Sigmoid colon (tissue), 7 donors: Measurements from ENCODE around the gene C9. TPM values are rescaled to one million over a fixed set of nuclear protein-coding genes. Genes with fewer than 3 reads are reported as not detected.

Source experiments
- DNase-seq: peaks from one replicate; pipeline ENCODE4 v3.0.0-alpha.2; 2019
- H3K27ac ChIP-seq, 4 donors: fragments of 200-600 bp; sonication (generic); one replicate each; pipeline ENCODE4 v1.5.1; 2016 to 2019; ENCODE audit warnings: mild to moderate bottlenecking in 1 of 4
- H3K27me3 ChIP-seq, 3 donors: fragments of 200-600 bp; sonication (generic); one replicate each; pipeline ENCODE4 v1.5.1; 2019; ENCODE audit warnings: mild to moderate bottlenecking in 1 of 3
- H3K36me3 ChIP-seq, 4 donors: fragments of 200-600 bp; sonication (generic); one replicate each; pipeline ENCODE4 v1.5.1; 2016 to 2019
- H3K4me1 ChIP-seq, 4 donors: fragments of 200-600 bp; sonication (generic); one replicate each; pipeline ENCODE4 v1.5.1; 2017 to 2019
- H3K4me3 ChIP-seq, 4 donors: fragments of 200-600 bp; sonication (generic); one replicate each; pipeline ENCODE4 v1.5.1; 2017 to 2019; ENCODE audit warnings: mild to moderate bottlenecking in 2 of 4, moderate library complexity in 1 of 4
- H3K9me3 ChIP-seq, 4 donors: fragments of 200-600 bp in 3 of 4; sonication (generic) in 3 of 4; one replicate each; pipeline versions ENCODE4 v1.5.1 to v1.6.1; 2013 to 2019
- CTCF ChIP-seq, 4 experiments: fragments of 450-650 bp in 3 of 4; fragments of 200-600 bp in 1 of 4; IDR thresholded peaks; one replicate each; pipeline ENCODE4 v1.5.1; 2016 to 2019; ENCODE audit warnings: antibody characterized with exemption in 4 of 4, mild to moderate bottlenecking in 3 of 4, moderate library complexity in 2 of 4
- EP300 ChIP-seq, 4 donors: sonication (generic); formaldehyde crosslinking; IDR thresholded peaks; one replicate each; pipeline ENCODE4 v1.6.1; 2017; ENCODE audit warnings: antibody characterized with exemption in 4 of 4
- POLR2A ChIP-seq, 2 donors: fragments of 450-650 bp; IDR thresholded peaks; one replicate each; pipeline ENCODE4 v1.6.1; 2016; ENCODE audit warnings: antibody characterized with exemption in 2 of 2, mild to moderate bottlenecking in 2 of 2, moderate library complexity in 2 of 2
- POLR2AphosphoS5 ChIP-seq, 4 donors: sonication (generic); formaldehyde crosslinking; IDR thresholded peaks; one replicate each; pipeline ENCODE4 v1.6.1; 2017; ENCODE audit warnings: antibody characterized with exemption in 4 of 4
- WGBS, 2 donors: extraction: QIAGEN DNeasy Blood & Tissue Kit; methylation state at CpG; one replicate each; pipeline ENCODE4 v1.1.7; 2013; 5-methylcytosine and 5-hydroxymethylcytosine counted together
- intact Hi-C: fragments of 100-400 bp; cut with DNase I; formaldehyde crosslinking; loops from one replicate; pipeline ENCODE4 v1.15.1; 2023
- polyA plus RNA-seq, 3 donors: library from polyadenylated mRNA; stranded (reverse); fragments of 200-250 nt; gene quantifications; one replicate each; pipeline ENCODE4 v1.2.3, GENCODE V29; 2013
- total RNA-seq, 4 donors: library from RNA; depleted of rRNA; stranded (reverse); fragments of >200 nt; gene quantifications; one replicate each; pipeline ENCODE4 v1.1.0, GENCODE V29; 2016
- donor health status: healthy with polysubstance abuse.
- donor health status: Bipolar disorder and iron deficiency.
- donor health status: healthy.

C9 gene
- total and polyA plus RNA-seq, 7 donors, result 0.06 TPM; not detected in 6

DNA sequence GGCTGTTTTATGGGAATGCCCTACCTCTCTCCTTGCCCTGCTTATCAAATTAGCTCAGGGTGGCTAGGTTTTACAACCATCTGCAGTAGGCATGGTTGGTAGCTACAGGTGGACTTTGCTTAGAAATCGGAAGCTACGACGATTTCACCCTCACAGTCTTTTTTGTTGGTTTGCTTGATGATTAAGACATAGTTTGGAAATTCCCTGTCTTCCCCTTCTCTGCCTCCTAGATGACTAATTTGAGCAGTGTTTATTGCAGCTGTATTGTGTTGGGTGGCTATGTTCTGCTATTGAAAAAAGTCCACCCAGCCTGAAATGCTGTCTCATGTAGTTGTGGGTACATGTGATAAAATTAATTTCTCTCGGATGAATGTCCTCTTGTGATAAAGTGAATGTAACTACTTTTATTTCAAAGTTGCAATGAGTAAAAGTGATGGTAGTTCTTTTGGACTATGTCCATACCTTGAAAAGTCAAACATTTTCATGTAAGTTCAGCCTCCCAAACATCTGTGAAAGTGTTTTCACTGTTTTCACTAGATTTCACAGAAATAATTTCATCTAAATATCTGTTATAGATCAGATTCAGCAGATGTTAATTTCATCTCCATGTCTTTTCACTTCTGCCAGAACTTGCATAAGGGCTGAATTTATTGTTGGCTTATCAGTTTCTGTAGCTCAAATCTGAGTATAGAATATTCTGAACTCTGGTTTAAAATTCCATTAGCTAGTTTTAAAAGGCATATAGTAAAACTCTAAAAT lies 107.6 kb downstream of the C9 start:
- peak overlapping the region in 1 of 4 donors; percentile 15 for H3K27ac ChIP-seq
- 2 to 28% methylated on average over 4 of the region's 4 CpGs for WGBS, 2 donors
- intact Hi-C loops, result no loop called here

DNA sequence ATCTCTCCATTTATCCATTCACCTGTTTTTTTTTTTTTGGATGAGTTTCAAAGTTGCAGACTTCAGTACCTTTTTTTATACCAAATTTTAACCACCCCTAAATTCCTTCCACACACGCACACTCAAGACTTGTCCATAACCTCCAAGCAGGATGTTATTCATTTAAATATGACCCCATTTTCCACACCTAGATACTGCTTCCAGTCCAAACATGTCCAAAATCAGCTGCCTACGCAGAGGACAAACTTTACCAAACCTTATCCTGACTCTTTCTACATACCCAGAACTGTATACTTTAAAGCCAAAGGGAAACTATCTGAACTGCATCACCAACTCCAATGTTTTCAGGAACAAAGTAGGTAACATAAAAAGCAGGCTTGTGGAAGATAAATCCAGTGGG lies 108.9 kb downstream of the C9 start:
- Histone ChIP-seq H3K27ac (no peak overlapping the region), H3K27me3 (no peaks in the 10 kb centered on the region), H3K9me3 (no peaks in the 10 kb centered on the region), H3K36me3 (no peaks in the 10 kb centered on the region), H3K4me3 (no peak overlapping the region), H3K4me1 (no peaks in the 10 kb centered on the region)
- TF ChIP-seq CTCF (IDR thresholded peaks at IDR 0.05) (no peak), POLR2A (IDR thresholded peaks at IDR 0.05) (no peak), POLR2AphosphoS5 (IDR thresholded peaks at IDR 0.05) (no peak), EP300 (IDR thresholded peaks at IDR 0.05) (no peak)
- DNase-seq, result no peak
- intact Hi-C loops, result no loop called here
- 96 to 97% methylated on average over 2 of the region's 2 CpGs for WGBS, 2 donors

More for the DNA sequence above, 107.6 kb downstream of the C9 start:
- Histone ChIP-seq H3K4me3 (no peak overlapping the region), H3K27me3 (no peaks in the 10 kb centered on the region), H3K4me1 (no peaks in the 10 kb centered on the region), H3K36me3 (no peaks in the 10 kb centered on the region), H3K9me3 (no peaks in the 10 kb centered on the region)
- TF ChIP-seq POLR2AphosphoS5 (IDR thresholded peaks at IDR 0.05), result no peak
- TF ChIP-seq CTCF (IDR thresholded peaks at IDR 0.05), result no peak
- TF ChIP-seq EP300 (IDR thresholded peaks at IDR 0.05), result no peak
- no peak for TF ChIP-seq POLR2A (IDR thresholded peaks at IDR 0.05)
- DNase-seq, result no peak

- Histone ChIP-seq H3K4me1 (no peaks in the 10 kb centered on the region), H3K27me3 (no peaks in the 10 kb centered on the region), H3K9me3 (no peaks in the 10 kb centered on the region), H3K36me3 (no peaks in the 10 kb centered on the region), H3K27ac (no peak overlapping the region), H3K4me3 (no peak overlapping the region)
- TF ChIP-seq CTCF (IDR thresholded peaks at IDR 0.05) (no peak), POLR2AphosphoS5 (IDR thresholded peaks at IDR 0.05) (no peak), POLR2A (IDR thresholded peaks at IDR 0.05) (no peak), EP300 (IDR thresholded peaks at IDR 0.05) (no peak)
- intact Hi-C loops, result no loop called here
- DNase-seq, result no peak
Measured at GRCh38 chr5:39254671-39255070, 109.6 kb downstream of the C9 start.

DNA sequence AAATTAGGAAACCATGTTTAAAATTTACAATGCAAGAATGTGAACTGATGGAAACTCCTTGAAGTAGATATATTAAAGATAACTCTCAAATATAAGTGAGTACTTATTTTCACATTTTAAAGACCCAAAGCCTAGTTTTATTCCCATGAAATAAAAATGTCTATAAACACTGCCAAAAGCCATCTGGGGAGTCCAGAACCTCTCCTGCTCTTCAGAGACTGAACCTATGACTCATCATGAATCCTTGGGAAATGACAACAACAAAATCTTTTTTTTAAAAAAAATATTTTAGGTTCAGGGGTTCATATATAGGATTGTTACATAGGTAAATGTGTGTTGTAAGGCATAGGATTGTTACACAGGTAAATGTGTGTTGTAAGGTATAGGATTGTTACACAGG lies 111.1 kb downstream of the C9 start:
- no peak overlapping the region for H3K4me3 ChIP-seq
- intact Hi-C loops, result no loop called here
- H3K27me3 ChIP-seq, result no peaks in the 10 kb centered on the region
- H3K9me3 ChIP-seq, result no peaks in the 10 kb centered on the region
- no peak overlapping the region for H3K27ac ChIP-seq
- no peaks in the 10 kb centered on the region for H3K4me1 ChIP-seq
- H3K36me3 ChIP-seq, result no peaks in the 10 kb centered on the region
- TF ChIP-seq CTCF (IDR thresholded peaks at IDR 0.05), result no peak
- no peak for TF ChIP-seq POLR2AphosphoS5 (IDR thresholded peaks at IDR 0.05)
- TF ChIP-seq POLR2A (IDR thresholded peaks at IDR 0.05), result no peak
- TF ChIP-seq EP300 (IDR thresholded peaks at IDR 0.05), result no peak
- DNase-seq, result no peak
